T-cell (primary cell): Measurements from ENCODE around the gene HIPK4. TPM values are rescaled to one million over a fixed set of nuclear protein-coding genes. Genes with fewer than 3 reads are reported as not detected.

Experiments
- ATAC-seq, 4 experiments: fragments of 200-7000 bp in 3 of 4; fragments of 150-1000 bp in 1 of 4; cut with Tn5 transposase; replicated peaks in 1 of 4; 1 replicate in 3 of 4; 2 replicates in 1 of 4; pipeline ENCODE4 v1.10.0; 2021; ENCODE audit warnings: moderate library complexity in 3 of 4, mild to moderate bottlenecking in 2 of 4, moderate number of reproducible peaks in 1 of 4
- CTCF ChIA-PET, 2 donors: fragments of 300-600 bp; sonication (Branson Sonifier 250); formaldehyde crosslinking; loops; one replicate each; lab custom pipeline; 2022; ENCODE audit warnings: antibody characterized with exemption in 2 of 2; lab: Charles Lee
- POLR2A ChIA-PET, 2 donors: fragments of 300-600 bp; sonication (Branson Sonifier 250); formaldehyde crosslinking; loops; one replicate each; lab custom pipeline; 2022; ENCODE audit warnings: antibody characterized with exemption in 2 of 2; lab: Charles Lee
- DNase-seq, 35 experiments: peaks; one replicate each; pipeline versions ENCODE4 v3.0.0 to v3.0.0-alpha.2; 2013 to 2023
- H3K27ac ChIP-seq: one replicate; pipeline ENCODE4 v1.5.1; 2013; ENCODE audit warnings: low read length
- H3K27me3 ChIP-seq, 2 experiments: replicated peaks in 1 of 2; 1 replicate in 1 of 2; 2 replicates in 1 of 2; pipeline versions ENCODE4 v1.6.1 to v1.7.0; 2013; ENCODE audit warnings: low read length in 1 of 2, mixed read lengths in 1 of 2; ENCODE audit not compliant: control insufficient read depth in 2 of 2, insufficient read depth in 2 of 2; ENCODE audit errors: extremely low read depth in 1 of 2
- H3K36me3 ChIP-seq, 2 donors: 1 replicate in 1 of 2; 2 replicates in 1 of 2; pipeline versions ENCODE4 v1.6.1 to v1.7.0; 2013; ENCODE audit warnings: low read length in 1 of 2; ENCODE audit not compliant: control insufficient read depth in 2 of 2, insufficient read depth in 1 of 2; ENCODE audit errors: extremely low read depth in 1 of 2
- H3K4me1 ChIP-seq, 2 experiments: 1 replicate in 1 of 2; 2 replicates in 1 of 2; pipeline versions ENCODE4 v1.6.1 to v1.7.0; 2013; ENCODE audit warnings: low read length in 2 of 2, mixed read lengths in 1 of 2; ENCODE audit not compliant: insufficient read depth in 2 of 2, control insufficient read depth in 1 of 2; ENCODE audit errors: extremely low read depth in 1 of 2
- H3K4me3 ChIP-seq, 2 donors: 1 replicate in 1 of 2; 2 replicates in 1 of 2; pipeline versions ENCODE4 v1.5.1 to v1.7.0; 2013; ENCODE audit warnings: mild to moderate bottlenecking in 2 of 2, low read length in 1 of 2, moderate library complexity in 1 of 2; ENCODE audit not compliant: control insufficient read depth in 1 of 2; ENCODE audit errors: extremely low read depth in 1 of 2
- H3K9me3 ChIP-seq: 2 replicates; pipeline ENCODE4 v1.7.0; 2013
- H3K27ac Mint-ChIP-seq, 2 donors: one replicate each; pipeline ENCODE4 v1.8.0; 2020 to 2021; ENCODE audit warnings: mild to moderate bottlenecking in 2 of 2, mixed read lengths in 2 of 2
- H3K27me3 Mint-ChIP-seq, 2 donors: one replicate each; pipeline ENCODE4 v1.8.0; 2021 to 2022; ENCODE audit warnings: mixed read lengths in 2 of 2
- H3K36me3 Mint-ChIP-seq: one replicate; pipeline ENCODE4 v1.8.0; 2021; ENCODE audit warnings: mixed read lengths
- H3K4me1 Mint-ChIP-seq, 3 donors: one replicate each; pipeline ENCODE4 v1.8.0; 2020 to 2022; ENCODE audit warnings: mixed read lengths in 3 of 3, mild to moderate bottlenecking in 1 of 3
- H3K4me3 Mint-ChIP-seq, 3 donors: one replicate each; pipeline ENCODE4 v1.8.0; 2020 to 2022; ENCODE audit warnings: mild to moderate bottlenecking in 3 of 3, mixed read lengths in 3 of 3, moderate library complexity in 3 of 3
- H3K9me3 Mint-ChIP-seq, 3 donors: one replicate each; pipeline ENCODE4 v1.8.0; 2020 to 2022; ENCODE audit warnings: mixed read lengths in 3 of 3
- WGBS: methylation state at CpG from one replicate; pipeline ENCODE4 v1.1.5; 2013; ENCODE audit warnings: missing lambda C conversion rate; ENCODE audit not compliant: insufficient coverage; 5-methylcytosine and 5-hydroxymethylcytosine counted together
- total RNA-seq, 35 experiments: library from RNA in 6 of 35; stranded (reverse) in 6 of 35; fragments of 120-200 nt in 1 of 35; gene quantifications; one replicate each; pipeline versions ENCODE4 v1.2.1 to v1.2.4 and lab custom pipeline; 2013 to 2026

HIPK4 gene
- total RNA-seq, 5 donors from 2014 or later (not counting 1 experiment from before 2014, with no cell fraction given), result 0.16 to 0.20 (median 0.18) TPM; not detected in 1

GRCh38 chr19:40366697-40367561 is 23.1 kb downstream of the HIPK4 start:
- no peak for ATAC-seq

GRCh38 chr19:40365613-40366401 is 24.2 kb downstream of the HIPK4 start:
- Histone ChIP-seq H3K36me3 (peaks cover 5 to 31% of the 10 kb centered on the region in 2 donors), H3K27me3 (no peaks in the 10 kb centered on the region), H3K4me1 (peaks cover 6 to 8% of the 10 kb centered on the region in 2 experiments), H3K9me3 (no peaks in the 10 kb centered on the region), H3K4me3 (peak overlapping the region in 1 of 2 donors; percentile 45), H3K27ac (no peak overlapping the region)
- WGBS, result 90% methylated on average over 3 of the region's 28 CpGs
- Mint-ChIP-seq H3K36me3 (peaks cover 27% of the 10 kb centered on the region), H3K27ac (no peak overlapping the region), H3K27me3 (no peaks in the 10 kb centered on the region), H3K4me3 (peak overlapping the region in 1 of 3 donors; percentile 4), H3K4me1 (peaks cover 16 to 24% (median 16%) of the 10 kb centered on the region in 3 donors), H3K9me3 (no peaks in the 10 kb centered on the region)
- ChIA-PET CTCF (no interaction called here), POLR2A (no interaction called here)
- peak in 3 of 4 experiments; percentile 26 to 61 (median 41) for ATAC-seq
- peak in 21 of 35 experiments; percentile 4 to 47 (median 18) for DNase-seq

More at GRCh38 chr19:40366697-40367561, 23.1 kb downstream of the HIPK4 start:
- Mint-ChIP-seq H3K4me1 (peaks cover 13 to 18% (median 16%) of the 10 kb centered on the region in 3 donors), H3K9me3 (no peaks in the 10 kb centered on the region), H3K27ac (no peak overlapping the region), H3K27me3 (no peaks in the 10 kb centered on the region), H3K4me3 (no peak overlapping the region), H3K36me3 (peaks cover 26% of the 10 kb centered on the region)
- no peak overlapping the region for H3K4me3 ChIP-seq
- ChIA-PET POLR2A (no interaction called here), CTCF (interaction anchor here in 1 of 2 donors (0.6 kb wide), 1 partner anchor 22 kb away, joined by 4 read pairs; no protein-coding TSS in a partner anchor)
- peaks cover 6 to 8% of the 10 kb centered on the region in 2 experiments for H3K4me1 ChIP-seq
- WGBS, result 94% methylated on average over 20 of the region's 27 CpGs
- no peak overlapping the region for H3K27ac ChIP-seq
- H3K9me3 ChIP-seq, result no peaks in the 10 kb centered on the region
- H3K36me3 ChIP-seq, result peaks cover 9 to 37% of the 10 kb centered on the region in 2 donors
- DNase-seq, result no peak
- no peaks in the 10 kb centered on the region for H3K27me3 ChIP-seq

DNA sequence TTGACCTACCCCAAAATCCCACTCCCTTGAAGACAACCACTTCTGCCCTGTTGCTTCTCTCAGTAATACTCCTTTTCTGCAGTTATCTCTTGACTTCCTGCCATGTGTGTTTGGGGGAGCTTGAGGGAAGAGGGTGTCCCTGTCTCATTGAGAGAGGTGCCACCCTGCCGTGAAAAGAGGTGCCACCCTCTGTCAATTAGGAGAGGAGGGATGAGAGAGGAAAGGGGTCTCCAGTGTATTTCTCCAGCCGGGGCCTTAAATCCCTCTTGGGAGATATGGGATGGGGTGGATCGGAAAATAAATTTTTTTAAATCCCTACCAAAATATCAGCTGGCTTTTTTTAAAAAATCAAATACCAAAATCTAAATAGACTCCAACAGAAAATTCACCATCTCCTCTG is 25.0 kb downstream of the HIPK4 start:
- no peak overlapping the region for H3K27ac Mint-ChIP-seq

GRCh38 chr19:40363069-40363468 is 26.9 kb downstream of the HIPK4 start:
- Histone ChIP-seq H3K4me3 (no peak overlapping the region), H3K4me1 (peaks cover 6 to 10% of the 10 kb centered on the region in 2 experiments), H3K27me3 (no peaks in the 10 kb centered on the region), H3K36me3 (peaks cover 11 to 20% of the 10 kb centered on the region in 2 donors), H3K27ac (no peak overlapping the region), H3K9me3 (no peaks in the 10 kb centered on the region)
- no peak overlapping the region for H3K27ac Mint-ChIP-seq
- no peaks in the 10 kb centered on the region for H3K9me3 Mint-ChIP-seq
- POLR2A ChIA-PET, result no interaction called here
- H3K27me3 Mint-ChIP-seq, result no peaks in the 10 kb centered on the region
- H3K4me1 Mint-ChIP-seq, result peaks cover 16 to 24% (median 22%) of the 10 kb centered on the region in 3 donors
- H3K4me3 Mint-ChIP-seq, result no peak overlapping the region
- peaks cover 20% of the 10 kb centered on the region for H3K36me3 Mint-ChIP-seq
- 42% methylated on average over 2 of the region's 5 CpGs for WGBS
- CTCF ChIA-PET, result no interaction called here
- DNase-seq (no peak), ATAC-seq (no peak)

More for the DNA sequence above, 25.0 kb downstream of the HIPK4 start:
- Mint-ChIP-seq H3K4me1 (peaks cover 16 to 24% (median 19%) of the 10 kb centered on the region in 3 donors), H3K9me3 (no peaks in the 10 kb centered on the region), H3K27me3 (no peaks in the 10 kb centered on the region), H3K36me3 (peaks cover 24% of the 10 kb centered on the region), H3K4me3 (peak overlapping the region in 1 of 3 donors; percentile 4)
- H3K4me3 ChIP-seq, result no peak overlapping the region
- ATAC-seq (no peak), DNase-seq (no peak)
- ChIA-PET POLR2A (no interaction called here), CTCF (no interaction called here)
- H3K36me3 ChIP-seq, result peaks cover 5 to 30% of the 10 kb centered on the region in 2 donors
- no peak overlapping the region for H3K27ac ChIP-seq
- no peaks in the 10 kb centered on the region for H3K27me3 ChIP-seq
- no CpG with 5 or more reads among the region's 3 CpGs for WGBS
- H3K9me3 ChIP-seq, result no peaks in the 10 kb centered on the region
- H3K4me1 ChIP-seq, result peaks cover 6 to 10% of the 10 kb centered on the region in 2 experiments

- Mint-ChIP-seq H3K4me3 (no peak overlapping the region), H3K27ac (no peak overlapping the region), H3K4me1 (peaks cover 17 to 25% (median 24%) of the 10 kb centered on the region in 3 donors), H3K36me3 (peaks cover 27% of the 10 kb centered on the region), H3K27me3 (no peaks in the 10 kb centered on the region), H3K9me3 (no peaks in the 10 kb centered on the region)
- H3K36me3 ChIP-seq, result peaks cover 11 to 16% of the 10 kb centered on the region in 2 donors
- WGBS, result 71% methylated on average over 1 of the region's 3 CpGs
- no peaks in the 10 kb centered on the region for H3K9me3 ChIP-seq
- H3K4me3 ChIP-seq, result no peak overlapping the region
- no peaks in the 10 kb centered on the region for H3K27me3 ChIP-seq
- POLR2A ChIA-PET, result interaction anchor here in 1 of 2 donors (0.6 kb wide), 1 partner anchor 24 kb away, joined by 3 read pairs; no protein-coding TSS in a partner anchor
- ATAC-seq (no peak), DNase-seq (no peak)
- CTCF ChIA-PET, result no interaction called here
- peaks cover 6 to 10% of the 10 kb centered on the region in 2 experiments for H3K4me1 ChIP-seq
- no peak overlapping the region for H3K27ac ChIP-seq
Observed at GRCh38 chr19:40362160-40362559, 27.8 kb downstream of the HIPK4 start.

DNA sequence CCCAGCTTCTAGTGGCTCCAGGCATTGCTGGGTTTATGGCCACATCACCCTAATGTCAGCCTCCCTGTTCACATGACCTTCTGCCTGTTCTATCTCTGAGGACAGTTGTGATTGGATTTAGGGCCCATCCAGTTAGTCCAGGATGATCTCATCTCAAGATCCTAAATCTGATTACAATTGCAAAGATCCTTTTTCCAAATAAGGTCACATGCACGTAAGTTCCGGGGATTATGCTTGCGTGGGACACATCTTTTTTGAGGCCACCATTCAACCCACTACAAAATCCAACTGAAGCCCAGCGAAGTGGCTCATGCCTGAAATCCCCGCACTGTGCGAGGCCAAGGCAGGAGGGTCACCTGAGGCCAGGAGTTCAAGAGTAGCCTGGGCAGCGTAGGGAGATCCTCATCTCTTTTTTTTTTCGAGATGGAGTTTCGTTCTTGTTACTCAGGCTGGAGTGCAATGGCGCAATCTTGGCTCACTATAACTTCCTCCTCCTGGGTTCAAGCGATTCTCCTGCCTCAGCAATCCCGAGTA is 29.2 kb downstream of the HIPK4 start:
- 99% methylated on average over 9 of the region's 12 CpGs for WGBS
- POLR2A ChIA-PET, result no interaction called here
- CTCF ChIA-PET, result no interaction called here
- ATAC-seq, result no peak
- peaks cover 25% of the 10 kb centered on the region for H3K36me3 Mint-ChIP-seq
- no peaks in the 10 kb centered on the region for H3K27me3 Mint-ChIP-seq
- no peaks in the 10 kb centered on the region for H3K9me3 Mint-ChIP-seq
- Histone ChIP-seq H3K4me1 (peaks cover 6 to 12% of the 10 kb centered on the region in 2 experiments), H3K9me3 (no peaks in the 10 kb centered on the region), H3K27ac (no peak overlapping the region), H3K27me3 (no peaks in the 10 kb centered on the region), H3K36me3 (peaks cover 6 to 8% of the 10 kb centered on the region in 2 donors), H3K4me3 (no peak overlapping the region)
- no peak overlapping the region for H3K4me3 Mint-ChIP-seq
- no peak for DNase-seq
- peaks cover 27 to 33% (median 30%) of the 10 kb centered on the region in 3 donors for H3K4me1 Mint-ChIP-seq
- no peak overlapping the region for H3K27ac Mint-ChIP-seq
